WTC11 (cell line): ENCODE measurements around the gene AUH. TPM values are rescaled to one million over a fixed set of nuclear protein-coding genes. Genes with fewer than 3 reads are reported as not detected.

Experiments used
- ATAC-seq: fragments of 200-7000 bp; cut with Tn5 transposase; 2 replicates; pipeline ENCODE4 v1.10.0; 2021; ENCODE audit warnings: mild to moderate bottlenecking, moderate library complexity
- CTCF ChIA-PET: fragments of 300-600 bp; sonication (Branson Sonifier 250); formaldehyde crosslinking; loops from one replicate; lab custom pipeline; 2021; ENCODE audit warnings: antibody characterized with exemption; lab: Charles Lee
- POLR2A ChIA-PET: fragments of 350-600 bp; sonication (Branson Sonifier 250); formaldehyde crosslinking; loops from one replicate; lab custom pipeline; 2021; ENCODE audit warnings: antibody characterized with exemption; lab: Charles Lee
- DNase-seq: peaks from one replicate; pipeline ENCODE4 v3.0.0; 2021; ENCODE audit warnings: low spot score
- H3K27ac Mint-ChIP-seq: 2 replicates; pipeline ENCODE4 v1.8.0; 2021; ENCODE audit warnings: mixed read lengths
- H3K27me3 Mint-ChIP-seq: 2 replicates; pipeline ENCODE4 v1.8.0; 2021; ENCODE audit warnings: low read depth, mild to moderate bottlenecking, moderate library complexity, mixed read lengths
- H3K36me3 Mint-ChIP-seq: 2 replicates; pipeline ENCODE4 v1.8.0; 2021; ENCODE audit warnings: mixed read lengths
- H3K4me1 Mint-ChIP-seq: 2 replicates; pipeline ENCODE4 v1.8.0; 2022; ENCODE audit warnings: mixed read lengths
- H3K4me3 Mint-ChIP-seq: 2 replicates; pipeline ENCODE4 v1.8.0; 2021; ENCODE audit warnings: mild to moderate bottlenecking, moderate library complexity, mixed read lengths
- H3K9me3 Mint-ChIP-seq: 2 replicates; pipeline ENCODE4 v1.8.0; 2021; ENCODE audit warnings: mixed read lengths
- CBFB ChIP-seq: sonication (generic); formaldehyde crosslinking; IDR thresholded peaks from 2 replicates; pipeline ENCODE4 v1.8.1; 2022; ENCODE audit warnings: mild to moderate bottlenecking, low read depth, missing genetic modification reagents
- FOXP1 ChIP-seq: sonication (generic); formaldehyde crosslinking; IDR thresholded peaks from 2 replicates; pipeline ENCODE4 v1.8.0; 2022; ENCODE audit warnings: missing genetic modification reagents, mild to moderate bottlenecking, moderate library complexity, borderline replicate concordance
- FOXP4 ChIP-seq: sonication (generic); formaldehyde crosslinking; IDR thresholded peaks from 2 replicates; pipeline ENCODE4 v1.8.0; 2022; ENCODE audit warnings: mild to moderate bottlenecking, missing genetic modification reagents
- GABPB1 ChIP-seq: sonication (generic); formaldehyde crosslinking; IDR thresholded peaks from 2 replicates; pipeline ENCODE4 v1.8.1; 2023; ENCODE audit warnings: mild to moderate bottlenecking, missing genetic modification reagents
- RORB ChIP-seq: fragments of 250-450 bp; sonication (Bioruptor Pico); IDR thresholded peaks from 2 replicates; pipeline ENCODE4 v1.9.0; 2021; ENCODE audit warnings: mild to moderate bottlenecking
- SOX15 ChIP-seq: fragments of 250-450 bp; sonication (Bioruptor Pico); IDR thresholded peaks from 2 replicates; pipeline ENCODE4 v1.9.0; 2021; ENCODE audit warnings: mild to moderate bottlenecking
- STAT6 ChIP-seq: sonication (generic); formaldehyde crosslinking; conservative IDR thresholded peaks from 2 replicates; pipeline ENCODE4 v1.8.1; 2023; ENCODE audit warnings: mild to moderate bottlenecking, low read depth, missing genetic modification reagents, moderate library complexity
- ZNF281 ChIP-seq: sonication (generic); formaldehyde crosslinking; IDR thresholded peaks from 2 replicates; pipeline ENCODE4 v1.8.0; 2023; ENCODE audit warnings: mild to moderate bottlenecking, missing genetic modification reagents
- ZNF423 ChIP-seq: fragments of 250-450 bp; sonication (Bioruptor Pico); IDR thresholded peaks from 2 replicates; pipeline ENCODE4 v2.1.2; 2022; ENCODE audit warnings: mild to moderate bottlenecking, moderate library complexity
- total RNA-seq: library from RNA; stranded (reverse); gene quantifications from 3 replicates; pipeline ENCODE4 v1.2.3, GENCODE V29; 2021
- TF ChIP-seq, protein P1 (sequence below): fragments of 250-450 bp; sonication (Bioruptor Pico); IDR thresholded peaks from 2 replicates; pipeline ENCODE4 v1.8.0; 2021; ENCODE audit warnings: mild to moderate bottlenecking

The AUH gene
- total RNA-seq, 1 experiment from 2014 or later, result 30.4 TPM

GRCh38 chr9:91193087-91193657 is 168.5 kb downstream of the AUH start:
- Mint-ChIP-seq H3K36me3 (peaks cover 10% of the 10 kb centered on the region), H3K9me3 (peaks cover 11% of the 10 kb centered on the region), H3K27ac (no peak overlapping the region), H3K4me3 (peak overlapping the region; percentile 77), H3K27me3 (peaks cover 38% of the 10 kb centered on the region), H3K4me1 (peaks cover 26% of the 10 kb centered on the region)
- DNase-seq, result peak; percentile 47
- TF ChIP-seq STAT6 (no peak), FOXP4 (no peak), RORB (CRISPR knock-in tag) (no peak), GABPB1 (CRISPR knock-in tag) (0 out of 2 replicates have a peak, but pooled peaks have one; percentile 49)
- TF ChIP-seq, protein P1, sequence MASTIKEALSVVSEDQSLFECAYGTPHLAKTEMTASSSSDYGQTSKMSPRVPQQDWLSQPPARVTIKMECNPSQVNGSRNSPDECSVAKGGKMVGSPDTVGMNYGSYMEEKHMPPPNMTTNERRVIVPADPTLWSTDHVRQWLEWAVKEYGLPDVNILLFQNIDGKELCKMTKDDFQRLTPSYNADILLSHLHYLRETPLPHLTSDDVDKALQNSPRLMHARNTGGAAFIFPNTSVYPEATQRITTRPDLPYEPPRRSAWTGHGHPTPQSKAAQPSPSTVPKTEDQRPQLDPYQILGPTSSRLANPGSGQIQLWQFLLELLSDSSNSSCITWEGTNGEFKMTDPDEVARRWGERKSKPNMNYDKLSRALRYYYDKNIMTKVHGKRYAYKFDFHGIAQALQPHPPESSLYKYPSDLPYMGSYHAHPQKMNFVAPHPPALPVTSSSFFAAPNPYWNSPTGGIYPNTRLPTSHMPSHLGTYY (CRISPR knock-in tag), result no peak
- CTCF ChIA-PET, result interaction anchor here (1.0 to 1.5 kb wide), 3 partner anchors 60 to 277 kb away, joined by 3 to 5 read pairs (median 3); partner anchors contain the start of gene NFIL3
- ATAC-seq, result peak; percentile 67
- POLR2A ChIA-PET, result no interaction called here

- CTCF ChIA-PET, result interaction anchor here (1.0 to 1.5 kb wide), 3 partner anchors 61 to 277 kb away, joined by 3 to 5 read pairs (median 3); partner anchors contain the start of gene NFIL3
- POLR2A ChIA-PET, result no interaction called here
- no peak overlapping the region for H3K27ac Mint-ChIP-seq
These were observed 169.2 kb downstream of the AUH start for GRCh38 chr9:91192381-91193086.

More at GRCh38 chr9:91192381-91193086, 169.2 kb downstream of the AUH start:
- Mint-ChIP-seq H3K4me3 (peak overlapping the region; percentile 77), H3K36me3 (peaks cover 12% of the 10 kb centered on the region), H3K9me3 (peaks cover 13% of the 10 kb centered on the region), H3K4me1 (peaks cover 20% of the 10 kb centered on the region), H3K27me3 (peaks cover 38% of the 10 kb centered on the region)
- ATAC-seq (no peak), DNase-seq (no peak)
- TF ChIP-seq ZNF281, result no peak
- no peak for TF ChIP-seq FOXP1
- TF ChIP-seq SOX15 (CRISPR knock-in tag), result no peak
- TF ChIP-seq ZNF423 (CRISPR knock-in tag), result no peak
- no peak for TF ChIP-seq CBFB (CRISPR knock-in tag)
